Chondrocyte (in vitro differentiated cells): ENCODE measurements around the gene FNDC5. TPM values are rescaled to one million over a fixed set of nuclear protein-coding genes. Genes with fewer than 3 reads are reported as not detected.

Experiments
- DNase-seq: peaks from one replicate; pipeline ENCODE4 v3.0.0; 2021; ENCODE audit warnings: mixed read lengths, low spot score
- H3K27ac Mint-ChIP-seq: one replicate; pipeline ENCODE4 v1.8.0; 2021; ENCODE audit warnings: mild to moderate bottlenecking, moderate library complexity, mixed read lengths; ENCODE audit not compliant: unreplicated experiment
- H3K27me3 Mint-ChIP-seq: 2 replicates; pipeline ENCODE4 v1.8.0; 2021; ENCODE audit warnings: low read depth, mixed read lengths
- H3K36me3 Mint-ChIP-seq: 2 replicates; pipeline ENCODE4 v1.8.0; 2021; ENCODE audit warnings: low read depth, mixed read lengths
- H3K4me1 Mint-ChIP-seq: 2 replicates; pipeline ENCODE4 v1.8.0; 2021; ENCODE audit warnings: low read depth, mild to moderate bottlenecking, mixed read lengths
- H3K4me3 Mint-ChIP-seq: one replicate; pipeline ENCODE4 v1.8.0; 2021; ENCODE audit warnings: mild to moderate bottlenecking, moderate library complexity, mixed read lengths; ENCODE audit not compliant: unreplicated experiment
- H3K9me3 Mint-ChIP-seq: 2 replicates; pipeline ENCODE4 v1.8.0; 2021; ENCODE audit warnings: low read depth, mixed read lengths
- total RNA-seq: library from RNA; stranded (reverse); gene quantifications from 3 replicates; pipeline ENCODE4 v1.2.1, GENCODE V29; 2021
- TF ChIP-seq, protein P1 (sequence below): fragments of 200-600 bp; sonication (generic); IDR thresholded peaks from 2 replicates; pipeline ENCODE4 v1.5.0; 2021; ENCODE audit warnings: antibody characterized with exemption, mild to moderate bottlenecking, moderate library complexity

The FNDC5 gene
- total RNA-seq, 1 donor from 2014 or later: 4.0 TPM

DNA sequence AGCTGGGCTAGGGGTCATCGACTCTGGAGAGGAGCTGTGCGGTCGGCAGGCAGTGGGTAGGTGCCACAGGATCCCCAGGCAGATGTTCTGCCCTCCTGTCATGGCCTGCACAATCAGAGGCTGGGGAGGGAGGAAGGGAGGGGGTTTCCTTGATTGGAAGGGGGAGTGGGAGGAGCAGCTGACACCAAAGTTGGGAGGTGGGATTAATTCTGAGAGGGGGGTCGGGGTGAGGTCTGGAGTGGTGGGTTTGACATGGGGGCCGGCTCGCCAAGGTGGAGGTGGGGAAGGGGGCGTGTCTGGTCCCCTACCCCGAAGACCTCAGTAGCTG, 14.9 kb upstream of the FNDC5 start:
- Mint-ChIP-seq H3K4me1 (no peaks in the 10 kb centered on the region), H3K27ac (no peak overlapping the region), H3K4me3 (peak overlapping the region; percentile 37), H3K9me3 (no peaks in the 10 kb centered on the region), H3K27me3 (peaks cover 36% of the 10 kb centered on the region), H3K36me3 (no peaks in the 10 kb centered on the region)
- DNase-seq: no peak
- TF ChIP-seq, protein P1, sequence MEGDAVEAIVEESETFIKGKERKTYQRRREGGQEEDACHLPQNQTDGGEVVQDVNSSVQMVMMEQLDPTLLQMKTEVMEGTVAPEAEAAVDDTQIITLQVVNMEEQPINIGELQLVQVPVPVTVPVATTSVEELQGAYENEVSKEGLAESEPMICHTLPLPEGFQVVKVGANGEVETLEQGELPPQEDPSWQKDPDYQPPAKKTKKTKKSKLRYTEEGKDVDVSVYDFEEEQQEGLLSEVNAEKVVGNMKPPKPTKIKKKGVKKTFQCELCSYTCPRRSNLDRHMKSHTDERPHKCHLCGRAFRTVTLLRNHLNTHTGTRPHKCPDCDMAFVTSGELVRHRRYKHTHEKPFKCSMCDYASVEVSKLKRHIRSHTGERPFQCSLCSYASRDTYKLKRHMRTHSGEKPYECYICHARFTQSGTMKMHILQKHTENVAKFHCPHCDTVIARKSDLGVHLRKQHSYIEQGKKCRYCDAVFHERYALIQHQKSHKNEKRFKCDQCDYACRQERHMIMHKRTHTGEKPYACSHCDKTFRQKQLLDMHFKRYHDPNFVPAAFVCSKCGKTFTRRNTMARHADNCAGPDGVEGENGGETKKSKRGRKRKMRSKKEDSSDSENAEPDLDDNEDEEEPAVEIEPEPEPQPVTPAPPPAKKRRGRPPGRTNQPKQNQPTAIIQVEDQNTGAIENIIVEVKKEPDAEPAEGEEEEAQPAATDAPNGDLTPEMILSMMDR: no peak

DNA sequence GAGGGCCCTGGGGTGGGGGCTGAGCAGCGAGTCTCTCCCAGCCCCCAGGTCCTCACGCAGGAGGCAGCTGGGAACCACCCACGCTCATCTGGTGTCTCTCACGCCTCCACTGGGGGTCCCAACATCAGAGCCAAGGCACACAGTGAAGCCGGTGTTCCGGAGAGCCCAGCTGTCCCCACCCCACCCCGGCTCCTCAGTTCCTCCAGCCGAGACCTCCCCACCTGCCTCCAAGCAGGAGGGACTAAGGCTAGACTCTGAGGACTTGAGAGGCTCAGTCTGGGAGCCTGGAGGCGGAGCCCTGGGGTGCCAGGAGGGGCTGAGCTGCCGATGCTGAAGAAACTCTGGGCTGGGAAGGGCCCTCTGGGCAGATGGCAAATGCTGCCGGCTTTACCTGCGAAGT, 14.0 kb upstream of the FNDC5 start:
- H3K27ac Mint-ChIP-seq: no peak overlapping the region
- H3K4me1 Mint-ChIP-seq: no peaks in the 10 kb centered on the region
- H3K9me3 Mint-ChIP-seq: no peaks in the 10 kb centered on the region
- DNase-seq: no peak
- TF ChIP-seq, protein P1: no peak
- H3K36me3 Mint-ChIP-seq: no peaks in the 10 kb centered on the region
- H3K4me3 Mint-ChIP-seq: no peak overlapping the region
- H3K27me3 Mint-ChIP-seq: peaks cover 32% of the 10 kb centered on the region

DNA sequence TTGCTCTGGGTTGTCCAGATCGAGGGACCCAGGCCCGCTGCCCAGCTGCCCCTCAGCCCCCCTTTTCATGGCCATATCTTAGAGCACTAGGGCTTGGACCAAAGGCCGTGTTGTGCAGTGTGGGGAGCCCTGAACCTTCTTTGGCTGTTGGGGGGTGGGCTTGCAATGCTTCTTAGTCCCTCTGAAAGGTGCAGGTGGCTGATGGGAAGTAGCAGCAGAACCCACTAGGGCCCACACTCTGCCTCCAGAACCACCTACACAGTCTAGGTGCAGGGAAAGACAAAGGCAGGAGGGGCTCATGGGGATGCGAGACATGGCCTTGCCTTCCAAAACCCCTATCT, 13.3 kb upstream of the FNDC5 start:
- no peak for DNase-seq
- Mint-ChIP-seq H3K4me1 (no peaks in the 10 kb centered on the region), H3K4me3 (no peak overlapping the region), H3K36me3 (no peaks in the 10 kb centered on the region), H3K27ac (no peak overlapping the region), H3K27me3 (peaks cover 25% of the 10 kb centered on the region), H3K9me3 (no peaks in the 10 kb centered on the region)
- TF ChIP-seq, protein P1: no peak

DNA sequence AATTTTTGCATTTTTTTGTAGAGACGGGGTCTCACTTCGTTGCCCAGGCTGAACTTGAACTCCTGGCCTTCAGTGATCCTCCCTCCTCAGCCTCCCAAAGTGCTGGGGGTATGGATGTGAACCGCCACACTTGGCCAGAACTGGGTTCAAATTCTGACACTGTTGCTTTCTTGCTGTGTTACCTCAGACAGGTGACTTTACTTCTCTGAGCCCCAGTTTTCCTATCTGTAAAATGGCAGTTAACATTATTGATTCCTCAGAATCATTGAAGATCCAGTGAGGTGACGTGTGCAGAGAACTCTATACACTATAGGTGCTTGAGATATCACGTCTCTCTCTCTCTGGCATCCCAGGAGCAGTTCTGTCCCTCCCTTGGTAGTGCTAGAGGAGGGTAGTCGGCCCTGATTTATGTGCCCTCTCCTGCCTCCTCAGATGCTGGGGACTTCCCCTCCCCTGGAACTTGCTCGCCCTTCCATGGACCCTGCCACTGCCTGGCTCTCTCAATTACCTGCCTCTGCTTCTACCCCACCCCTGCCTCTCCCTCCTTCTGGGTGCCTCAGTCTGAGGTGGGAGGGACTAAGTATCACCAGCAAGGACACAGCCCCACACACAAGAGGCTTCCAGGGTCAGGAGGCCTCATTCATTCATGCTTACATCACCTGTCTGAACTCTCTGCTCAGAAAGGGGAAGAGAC, 12.8 kb upstream of the FNDC5 start:
- Mint-ChIP-seq H3K36me3 (no peaks in the 10 kb centered on the region), H3K27me3 (peaks cover 24% of the 10 kb centered on the region), H3K4me1 (no peaks in the 10 kb centered on the region), H3K4me3 (no peak overlapping the region), H3K27ac (no peak overlapping the region), H3K9me3 (no peaks in the 10 kb centered on the region)
- no peak for DNase-seq
- TF ChIP-seq, protein P1: no peak

DNA sequence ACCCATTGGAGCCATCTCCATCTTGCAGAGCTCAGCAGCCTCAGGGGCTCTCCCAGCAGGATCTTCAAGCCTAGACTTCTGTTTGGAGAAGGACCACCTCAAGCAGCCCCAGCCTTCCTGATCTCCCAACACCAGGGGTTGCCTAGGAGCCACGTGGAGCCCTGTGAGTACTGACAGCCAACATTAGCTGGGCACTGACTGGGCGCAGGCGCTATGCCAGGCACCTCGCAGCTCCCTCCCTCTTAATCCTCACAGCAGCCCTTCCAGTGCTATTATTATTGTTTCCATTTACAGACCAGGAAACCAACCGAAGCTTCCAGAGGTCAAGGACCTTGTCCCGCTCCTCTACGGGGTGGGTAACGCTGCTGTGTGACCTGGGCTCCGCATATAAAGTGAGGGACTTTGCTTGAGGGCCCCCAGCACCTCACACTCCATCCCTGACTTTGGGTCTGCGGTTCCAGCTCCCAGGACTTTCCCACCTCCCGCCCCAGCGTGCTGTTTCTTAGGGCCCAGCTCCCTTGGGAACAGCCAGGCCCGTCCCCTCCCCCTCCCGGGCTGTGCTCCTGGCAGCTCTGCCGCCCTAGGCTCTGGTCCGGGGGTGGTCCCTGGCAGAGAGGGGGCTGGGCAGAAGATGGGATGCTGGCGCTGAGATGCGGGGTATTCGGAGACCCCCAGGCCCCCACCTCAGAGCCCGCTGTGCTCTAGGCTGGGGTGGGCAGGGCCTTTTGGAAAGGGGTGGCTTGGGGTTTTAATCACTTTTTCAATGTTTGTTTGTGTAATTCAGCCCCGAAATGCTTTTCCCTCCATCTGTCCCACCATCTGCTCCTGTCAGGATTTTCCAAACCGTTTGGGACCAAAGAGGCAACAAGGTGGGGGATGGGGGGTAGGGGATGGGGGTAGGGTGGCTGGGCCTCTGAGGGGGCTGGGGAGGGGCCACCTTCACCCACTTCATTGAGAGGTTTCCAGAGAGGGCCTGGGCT, 11.4 kb upstream of the FNDC5 start:
- Mint-ChIP-seq H3K27me3 (peaks cover 21% of the 10 kb centered on the region), H3K4me1 (no peaks in the 10 kb centered on the region), H3K4me3 (no peak overlapping the region), H3K9me3 (no peaks in the 10 kb centered on the region), H3K36me3 (no peaks in the 10 kb centered on the region), H3K27ac (no peak overlapping the region)
- DNase-seq: peak; percentile 67
- TF ChIP-seq, protein P1: no peak
